GM18858 (cell line): Measurements from ENCODE around the gene AFAP1L2.

Experiments used
- ATAC-seq: cut with Tn5 transposase; IDR thresholded peaks from one replicate; pipeline ENCODE4 v1.9.1; 2021; ENCODE audit not compliant: unreplicated experiment

AFAP1L2 gene

GRCh38 chr10:114412907-114413797 lies 8.8 kb upstream of the AFAP1L2 start:
- no peak for ATAC-seq

GRCh38 chr10:114408968-114409444 lies 4.7 kb upstream of the AFAP1L2 start:
- ATAC-seq, result no peak

- no peak for ATAC-seq
Observed at GRCh38 chr10:114408112-114408967, 4.0 kb upstream of the AFAP1L2 start.

- ATAC-seq, result no peak
Observed at GRCh38 chr10:114406455-114406854, 2.2 kb upstream of the AFAP1L2 start.

- ATAC-seq, result no peak
Observed at GRCh38 chr10:114405011-114405350, 679 bp upstream of the AFAP1L2 start.

- ATAC-seq, result no peak
Observed at GRCh38 chr10:114403541-114404161, 651 bp downstream of the AFAP1L2 start.

GRCh38 chr10:114402871-114403540 lies 1.3 kb downstream of the AFAP1L2 start:
- ATAC-seq, result no peak

- ATAC-seq, result no peak
Observed at GRCh38 chr10:114402233-114402632, 2.1 kb downstream of the AFAP1L2 start.

GRCh38 chr10:114401195-114401791 lies 3.0 kb downstream of the AFAP1L2 start:
- ATAC-seq, result no peak

- no peak for ATAC-seq
Observed at GRCh38 chr10:114400091-114400490, 4.2 kb downstream of the AFAP1L2 start.

GRCh38 chr10:114399576-114399975 lies 4.7 kb downstream of the AFAP1L2 start:
- no peak for ATAC-seq

GRCh38 chr10:114398587-114399331 lies 5.5 kb downstream of the AFAP1L2 start:
- no peak for ATAC-seq

GRCh38 chr10:114397651-114398145 lies 6.6 kb downstream of the AFAP1L2 start:
- ATAC-seq, result no peak

- ATAC-seq, result no peak
Observed at GRCh38 chr10:114396464-114396863, 7.8 kb downstream of the AFAP1L2 start.

GRCh38 chr10:114395366-114396022 lies 8.8 kb downstream of the AFAP1L2 start:
- ATAC-seq, result no peak

- no peak for ATAC-seq
Observed at GRCh38 chr10:114394531-114394930, 9.8 kb downstream of the AFAP1L2 start.

- ATAC-seq, result no peak
Observed at GRCh38 chr10:114393886-114394285, 10.4 kb downstream of the AFAP1L2 start.

GRCh38 chr10:114393482-114393881 lies 10.8 kb downstream of the AFAP1L2 start:
- ATAC-seq, result no peak
